Gastrocnemius medialis (tissue), 4 donors: ENCODE results near the gene SUMO3.

Experiments used
- POLR2A ChIP-seq, 2 donors: fragments of 450-650 bp; IDR thresholded peaks; one replicate each; pipeline ENCODE4 v1.6.1; 2017; ENCODE audit warnings: antibody characterized with exemption in 2 of 2, mild to moderate bottlenecking in 2 of 2, moderate library complexity in 2 of 2
- TF ChIP-seq, protein P1 (sequence below), 5 experiments: fragments of 450-650 bp in 3 of 5; fragments of 200-600 bp in 2 of 5; sonication (generic) in 2 of 5; IDR thresholded peaks in 4 of 5; conservative IDR thresholded peaks in 1 of 5; 1 replicate in 4 of 5; 2 replicates in 1 of 5; pipeline ENCODE4 v1.5.1; 2016 to 2019; ENCODE audit warnings: antibody characterized with exemption in 5 of 5, mild to moderate bottlenecking in 3 of 5, moderate library complexity in 3 of 5

DNA sequence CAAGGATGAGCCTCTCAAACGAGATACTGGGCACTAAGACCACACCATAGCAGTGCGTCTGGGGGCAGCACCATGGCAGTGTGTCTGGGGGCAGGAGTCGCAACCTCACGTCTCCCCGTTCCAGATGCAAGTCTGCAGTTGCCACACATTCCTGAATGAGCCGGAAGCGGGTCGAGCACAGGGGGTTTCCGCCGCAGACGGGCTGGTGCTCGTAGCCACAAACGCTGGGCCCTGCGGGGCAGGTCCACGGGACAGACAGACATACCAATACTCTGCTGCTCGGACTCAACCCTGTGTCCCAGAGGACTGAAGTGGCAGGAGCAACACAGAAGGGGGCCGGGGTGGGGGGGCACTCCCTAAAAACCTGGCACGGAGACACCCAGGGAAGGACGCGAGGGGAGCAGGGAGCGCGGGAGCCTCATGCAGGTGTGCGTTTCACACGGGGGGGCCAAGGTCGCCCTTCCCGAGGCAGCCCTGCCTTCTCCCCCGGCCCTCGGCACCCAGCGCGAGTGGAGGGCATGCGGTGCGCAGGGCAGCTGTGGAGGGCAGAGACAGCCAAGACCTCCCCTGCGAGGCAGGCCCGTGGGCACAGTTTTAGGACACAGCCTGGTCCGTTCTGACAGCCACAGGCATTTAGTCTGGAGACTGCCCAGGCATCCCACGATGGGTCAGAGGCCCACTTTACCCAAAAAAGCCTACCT is 31.1 kb upstream of the SUMO3 start:
- TF ChIP-seq, protein P1, sequence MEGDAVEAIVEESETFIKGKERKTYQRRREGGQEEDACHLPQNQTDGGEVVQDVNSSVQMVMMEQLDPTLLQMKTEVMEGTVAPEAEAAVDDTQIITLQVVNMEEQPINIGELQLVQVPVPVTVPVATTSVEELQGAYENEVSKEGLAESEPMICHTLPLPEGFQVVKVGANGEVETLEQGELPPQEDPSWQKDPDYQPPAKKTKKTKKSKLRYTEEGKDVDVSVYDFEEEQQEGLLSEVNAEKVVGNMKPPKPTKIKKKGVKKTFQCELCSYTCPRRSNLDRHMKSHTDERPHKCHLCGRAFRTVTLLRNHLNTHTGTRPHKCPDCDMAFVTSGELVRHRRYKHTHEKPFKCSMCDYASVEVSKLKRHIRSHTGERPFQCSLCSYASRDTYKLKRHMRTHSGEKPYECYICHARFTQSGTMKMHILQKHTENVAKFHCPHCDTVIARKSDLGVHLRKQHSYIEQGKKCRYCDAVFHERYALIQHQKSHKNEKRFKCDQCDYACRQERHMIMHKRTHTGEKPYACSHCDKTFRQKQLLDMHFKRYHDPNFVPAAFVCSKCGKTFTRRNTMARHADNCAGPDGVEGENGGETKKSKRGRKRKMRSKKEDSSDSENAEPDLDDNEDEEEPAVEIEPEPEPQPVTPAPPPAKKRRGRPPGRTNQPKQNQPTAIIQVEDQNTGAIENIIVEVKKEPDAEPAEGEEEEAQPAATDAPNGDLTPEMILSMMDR (IDR thresholded peaks at IDR 0.05 in 4 of 5, conservative IDR thresholded peaks at IDR 0.05 in 1 of 5) = no peak
- no peak for TF ChIP-seq POLR2A (IDR thresholded peaks at IDR 0.05)
